ENCODE measurements around the gene ENO4. TPM values are rescaled to one million over a fixed set of nuclear protein-coding genes. Genes with fewer than 3 reads are reported as not detected.

ENO4 gene
- total RNA-seq, 1 donor from 2014 or later, result 0.46 TPM

GRCh38 chr10:116853701-116854100, 4.4 kb downstream of the ENO4 start:
- no peak for DNase-seq
- no peak for ATAC-seq (ENCODE audit: poor library complexity)
- intact Hi-C loops (cut with DNase I), result no loop called here

- no peak for ATAC-seq (ENCODE audit: poor library complexity)
Measured at GRCh38 chr10:116857156-116857555, 7.9 kb downstream of the ENO4 start.

GRCh38 chr10:116861796-116862195, 12.5 kb downstream of the ENO4 start:
- intact Hi-C loops (cut with DNase I), result no loop called here
- no peak for ATAC-seq (ENCODE audit: poor library complexity)
- no peak for DNase-seq

More at GRCh38 chr10:116857156-116857555, 7.9 kb downstream of the ENO4 start:
- no peak for DNase-seq
- intact Hi-C loops (cut with DNase I), result no loop called here

GRCh38 chr10:116864436-116864835, 15.1 kb downstream of the ENO4 start:
- ATAC-seq (ENCODE audit: poor library complexity), result no peak
- DNase-seq, result no peak
- intact Hi-C loops (cut with DNase I), result no loop called here

GRCh38 chr10:116866066-116866465, 16.8 kb downstream of the ENO4 start:
- no peak for ATAC-seq (ENCODE audit: poor library complexity)
- intact Hi-C loops (cut with DNase I), result no loop called here
- no peak for DNase-seq

GRCh38 chr10:116866987-116867595, 17.8 kb downstream of the ENO4 start:
- ATAC-seq (ENCODE audit: poor library complexity) (no peak), DNase-seq (no peak)
- intact Hi-C loops (cut with DNase I), result no loop called here

GRCh38 chr10:116868198-116868676, 18.9 kb downstream of the ENO4 start:
- no peak for ATAC-seq (ENCODE audit: poor library complexity)
- no peak for DNase-seq
- intact Hi-C loops (cut with DNase I), result no loop called here

GRCh38 chr10:116868722-116869121, 19.4 kb downstream of the ENO4 start:
- no peak for DNase-seq
- intact Hi-C loops (cut with DNase I), result no loop called here
- ATAC-seq (ENCODE audit: poor library complexity), result no peak

- no peak for ATAC-seq (ENCODE audit: poor library complexity)
- DNase-seq, result no peak
- intact Hi-C loops (cut with DNase I), result no loop called here
Measured at GRCh38 chr10:116870949-116871348, 21.6 kb downstream of the ENO4 start.

GRCh38 chr10:116873134-116873533, 23.8 kb downstream of the ENO4 start:
- intact Hi-C loops (cut with DNase I), result no loop called here
- DNase-seq (no peak), ATAC-seq (ENCODE audit: poor library complexity) (no peak)

GRCh38 chr10:116875897-116876296, 26.6 kb downstream of the ENO4 start:
- no peak for ATAC-seq (ENCODE audit: poor library complexity)
- no peak for DNase-seq
- intact Hi-C loops (cut with DNase I), result no loop called here

GRCh38 chr10:116877391-116877790, 28.1 kb downstream of the ENO4 start:
- no peak for ATAC-seq (ENCODE audit: poor library complexity)
- intact Hi-C loops (cut with DNase I), result no loop called here
- no peak for DNase-seq

GRCh38 chr10:116878123-116878522, 28.8 kb downstream of the ENO4 start:
- ATAC-seq (ENCODE audit: poor library complexity), result no peak
- intact Hi-C loops (cut with DNase I), result no loop called here
- DNase-seq, result no peak

- DNase-seq, result no peak
- intact Hi-C loops (cut with DNase I), result no loop called here
- no peak for ATAC-seq (ENCODE audit: poor library complexity)
Measured at GRCh38 chr10:116879817-116880216, 30.5 kb downstream of the ENO4 start.

GRCh38 chr10:116880716-116881482, 31.6 kb downstream of the ENO4 start:
- DNase-seq, result no peak
- intact Hi-C loops (cut with DNase I), result no loop called here
- no peak for ATAC-seq (ENCODE audit: poor library complexity)

- intact Hi-C loops (cut with DNase I), result no loop called here
- no peak for ATAC-seq (ENCODE audit: poor library complexity)
- DNase-seq, result no peak
Measured at GRCh38 chr10:116882639-116883038, 33.3 kb downstream of the ENO4 start.

- intact Hi-C loops (cut with DNase I), result no loop called here
- no peak for ATAC-seq (ENCODE audit: poor library complexity)
Measured at GRCh38 chr10:116886772-116887171, 37.5 kb downstream of the ENO4 start.

GRCh38 chr10:116888380-116889055, 39.2 kb downstream of the ENO4 start:
- ATAC-seq (ENCODE audit: poor library complexity) (peak; percentile 75), DNase-seq (peak; percentile 55)
- intact Hi-C loops (cut with DNase I), result no loop called here

More at GRCh38 chr10:116886772-116887171, 37.5 kb downstream of the ENO4 start:
- DNase-seq, result no peak

GRCh38 chr10:116889066-116889465, 39.8 kb downstream of the ENO4 start:
- no peak for ATAC-seq (ENCODE audit: poor library complexity)
- DNase-seq, result no peak
- intact Hi-C loops (cut with DNase I), result no loop called here

- intact Hi-C loops (cut with DNase I), result no loop called here
- DNase-seq (peak; percentile 63), ATAC-seq (ENCODE audit: poor library complexity) (peak; percentile 36)
Measured at GRCh38 chr10:116891208-116891607, 41.9 kb downstream of the ENO4 start.

Data from Right ventricle myocardium superior (tissue), 1 donor.